ENCODE results near the gene KIR2DL3.
A peak's percentile ranks its signal among the peaks of the same experiment; 100 is the strongest.

Gene KIR2DL3

DNA sequence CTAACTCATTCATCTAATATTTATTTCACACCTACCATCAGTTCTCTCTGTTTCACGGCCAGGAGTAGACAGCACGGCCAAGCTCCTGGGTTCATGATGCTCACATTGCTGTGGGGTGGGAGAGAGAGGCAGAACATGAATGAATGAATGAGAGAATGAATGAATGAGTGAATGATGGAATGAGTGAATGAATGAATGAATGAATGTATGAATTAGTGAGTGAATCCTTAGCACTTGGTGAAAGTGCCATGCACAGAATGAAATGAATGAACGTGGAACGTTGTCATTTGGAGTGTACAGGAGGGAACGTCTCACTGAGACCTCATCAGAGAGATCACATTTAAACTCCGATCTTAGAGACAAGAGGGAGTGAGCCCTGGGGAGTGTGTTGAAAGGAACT, 53.2 kb downstream of the KIR2DL3 start:
- H3K4me3 Mint-ChIP-seq, result peak overlapping the region; percentile 4
- no peaks in the 10 kb centered on the region for H3K36me3 Mint-ChIP-seq (ENCODE audit: low read depth)
- no peak for DNase-seq (ENCODE audit: low spot score)
- H3K9me3 Mint-ChIP-seq, result no peaks in the 10 kb centered on the region
- peaks cover 10% of the 10 kb centered on the region for H3K4me1 Mint-ChIP-seq (ENCODE audit: low read depth)
- H3K27ac Mint-ChIP-seq, result no peak overlapping the region
- H3K27me3 Mint-ChIP-seq (ENCODE audit: low read depth), result peaks cover 14% of the 10 kb centered on the region

DNA sequence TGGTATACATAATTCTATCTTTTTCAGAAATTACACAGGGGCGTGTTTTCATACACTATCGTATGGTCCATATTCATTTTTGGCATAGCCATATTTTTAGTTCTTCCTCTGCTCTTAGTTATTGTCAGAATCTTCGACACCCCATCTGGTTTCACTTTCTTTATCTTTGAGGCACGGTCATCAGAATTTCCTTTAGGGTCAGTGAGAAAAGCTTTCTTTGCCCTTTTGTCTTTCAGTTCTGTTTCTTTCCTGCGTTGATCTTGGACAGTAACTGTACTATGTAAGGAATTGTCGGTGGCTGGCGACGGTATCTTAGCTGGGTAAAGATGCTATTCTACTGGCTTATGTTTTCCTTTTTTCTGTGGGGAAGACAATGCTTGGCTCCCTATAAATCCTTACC, 54.5 kb downstream of the KIR2DL3 start:
- no peak for DNase-seq (ENCODE audit: low spot score)
- H3K36me3 Mint-ChIP-seq (ENCODE audit: low read depth), result no peaks in the 10 kb centered on the region
- H3K27me3 Mint-ChIP-seq (ENCODE audit: low read depth), result peaks cover 14% of the 10 kb centered on the region

DNA sequence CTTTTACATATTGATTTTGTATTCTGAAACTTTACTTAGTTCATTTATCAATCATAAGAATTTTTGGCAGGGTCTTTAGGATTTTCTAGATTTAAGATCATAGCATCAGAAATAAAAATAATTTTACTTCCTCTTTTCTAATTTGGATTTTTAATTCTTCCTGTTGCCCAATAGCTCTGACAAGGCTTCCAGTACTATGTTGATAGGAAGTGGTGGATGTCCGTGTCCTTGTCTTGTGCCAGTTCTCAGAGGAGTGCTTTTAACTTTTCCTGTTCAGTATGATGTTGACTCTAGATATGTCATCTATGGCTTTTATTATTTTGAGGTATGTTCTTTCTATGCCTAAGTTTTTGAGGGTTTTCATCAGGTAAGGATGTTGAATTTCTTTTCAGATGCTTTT, 57.4 kb downstream of the KIR2DL3 start:
- Mint-ChIP-seq H3K4me1 (ENCODE audit: low read depth) (peaks cover 10% of the 10 kb centered on the region), H3K27ac (no peak overlapping the region), H3K36me3 (ENCODE audit: low read depth) (no peaks in the 10 kb centered on the region), H3K27me3 (ENCODE audit: low read depth) (peaks cover 14% of the 10 kb centered on the region), H3K4me3 (no peak overlapping the region), H3K9me3 (no peaks in the 10 kb centered on the region)
- no peak for DNase-seq (ENCODE audit: low spot score)

More for the DNA sequence above, 54.5 kb downstream of the KIR2DL3 start:
- Mint-ChIP-seq H3K27ac (peak overlapping the region; percentile 13), H3K4me1 (ENCODE audit: low read depth) (peaks cover 10% of the 10 kb centered on the region), H3K9me3 (no peaks in the 10 kb centered on the region), H3K4me3 (peak overlapping the region; percentile 76)
